Ovary (tissue), 9 donors: Measurements from ENCODE around the gene RBBP4. TPM values are rescaled to one million over a fixed set of nuclear protein-coding genes. Genes with fewer than 3 reads are reported as not detected.

ENCODE experiments used
- DNase-seq, 5 donors: peaks; one replicate each; pipeline ENCODE4 v3.0.0-alpha.2; 2019 to 2020
- H3K27ac ChIP-seq, 2 donors: fragments of 200-600 bp; one replicate each; pipeline versions ENCODE4 v1.5.1 to v1.8.0; 2019 to 2022
- H3K27me3 ChIP-seq: fragments of 200-600 bp; one replicate; pipeline ENCODE4 v1.8.0; 2022
- H3K36me3 ChIP-seq: fragments of 200-600 bp; sonication (generic); one replicate; pipeline ENCODE4 v1.5.1; 2019
- H3K4me1 ChIP-seq: one replicate; pipeline ENCODE4 v1.8.1; 2013; ENCODE audit warnings: mild to moderate bottlenecking, moderate library complexity; ENCODE audit not compliant: insufficient read depth
- H3K4me3 ChIP-seq: fragments of 200-600 bp; sonication (generic); one replicate; pipeline ENCODE4 v1.5.1; 2017
- H3K9me3 ChIP-seq, 2 donors: fragments of 200-600 bp in 1 of 2; sonication (generic) in 1 of 2; one replicate each; pipeline versions ENCODE4 v1.5.1 to v1.8.1; 2013 to 2019; ENCODE audit warnings: mild to moderate bottlenecking in 1 of 2, moderate library complexity in 1 of 2
- CTCF ChIP-seq, 3 donors: fragments of 450-650 bp in 2 of 3; fragments of 200-600 bp in 1 of 3; IDR thresholded peaks; one replicate each; pipeline versions ENCODE4 v1.5.1 to v1.8.0; 2016 to 2022; ENCODE audit warnings: antibody characterized with exemption in 3 of 3, mild to moderate bottlenecking in 1 of 3
- EP300 ChIP-seq: sonication (generic); formaldehyde crosslinking; IDR thresholded peaks from one replicate; pipeline ENCODE4 v1.6.1; 2017; ENCODE audit warnings: antibody characterized with exemption
- POLR2A ChIP-seq: fragments of 450-650 bp; IDR thresholded peaks from one replicate; pipeline ENCODE4 v1.6.1; 2017; ENCODE audit warnings: antibody characterized with exemption, mild to moderate bottlenecking, moderate library complexity
- WGBS, 3 donors: extraction: QIAGEN DNeasy Blood & Tissue Kit in 1 of 3; methylation state at CpG; one replicate each; pipeline versions ENCODE4 v1.1.5 to v1.1.7; 2013 to 2017; 5-methylcytosine and 5-hydroxymethylcytosine counted together
- intact Hi-C, 4 donors: fragments of 100-400 bp; cut with DNase I; formaldehyde crosslinking; loops; one replicate each; pipeline versions ENCODE4 v1.11.0 to v1.15.1; 2022 to 2023
- polyA plus RNA-seq, 2 donors: library from polyadenylated mRNA; stranded (reverse); fragments of 200-250 nt in 1 of 2; fragments of 350-450 nt in 1 of 2; fragmentation: Illumina TruSeq in 1 of 2; extraction: RNeasy Lipid Tissue Mini Kit (QIAGEN cat#74804) in 1 of 2; gene quantifications; one replicate each; pipeline ENCODE4 v1.2.3, GENCODE V29; 2013 to 2014
- total RNA-seq, 7 donors: library from RNA; depleted of rRNA in 2 of 7; stranded (reverse); fragments of >200 nt in 2 of 7; fragmentation: NEBNext Ultra II Directional in 3 of 7; extraction: Animal tissue kit (Norgen Biotek cat#: 25700) in 3 of 7; gene quantifications; one replicate each; pipeline versions ENCODE4 v1.1.0 to v1.2.4, GENCODE V29; 2016 to 2023
- donor health status: DM: no; HTN: no; CAD: no; lungs with moderate emphysema.
- donor health status: DM: no; HTN: no; CAD: no.
- donor health status: Bipolar disorder and iron deficiency.
- donor health status: DM: yes; HTN: yes; CAD: no.
- donor health status: DM: no; HTN: no; CAD: no.
- donor health status: DM: yes; HTN: yes; CAD: no.

The RBBP4 gene
- total and polyA plus RNA-seq, 9 donors = 78.2 to 223 (median 165) TPM

GRCh38 chr1:32618673-32619221 lies 32.3 kb upstream of the RBBP4 start:
- Histone ChIP-seq H3K4me3 (no peak overlapping the region), H3K9me3 (no peaks in the 10 kb centered on the region), H3K27me3 (no peaks in the 10 kb centered on the region), H3K27ac (no peak overlapping the region), H3K4me1 (no peaks in the 10 kb centered on the region), H3K36me3 (no peaks in the 10 kb centered on the region)
- 95 to 97% (median 96%) methylated on average over 5 of the region's 5 CpGs for WGBS, 3 donors
- intact Hi-C loops = loop anchor here in 2 of 4 donors (10.0 kb wide), 2 partner anchors 94 to 214 kb away; no protein-coding TSS in a partner anchor
- DNase-seq = no peak
- TF ChIP-seq EP300 (no peak), POLR2A (no peak), CTCF (IDR thresholded peaks at IDR 0.05) (no peak)

- 48 to 51% (median 51%) methylated on average over 5 of the region's 5 CpGs for WGBS, 3 donors
These were observed 31.1 kb upstream of the RBBP4 start for GRCh38 chr1:32619701-32620485.

GRCh38 chr1:32622205-32622604 lies 28.8 kb upstream of the RBBP4 start:
- H3K36me3 ChIP-seq = no peaks in the 10 kb centered on the region
- no peaks in the 10 kb centered on the region for H3K9me3 ChIP-seq
- TF ChIP-seq POLR2A (no peak), EP300 (no peak), CTCF (IDR thresholded peaks at IDR 0.05) (no peak)
- no peaks in the 10 kb centered on the region for H3K27me3 ChIP-seq
- H3K4me3 ChIP-seq = no peak overlapping the region
- DNase-seq = no peak
- no peaks in the 10 kb centered on the region for H3K4me1 ChIP-seq
- 86 to 94% (median 94%) methylated on average over 2 of the region's 2 CpGs for WGBS, 3 donors
- H3K27ac ChIP-seq = no peak overlapping the region
- intact Hi-C loops = loop anchor here in 1 of 4 donors (10.0 kb wide), 2 partner anchors 107 to 177 kb away; no protein-coding TSS in a partner anchor

More at GRCh38 chr1:32619701-32620485, 31.1 kb upstream of the RBBP4 start:
- TF ChIP-seq POLR2A (no peak), CTCF (IDR thresholded peaks at IDR 0.05) (no peak), EP300 (no peak)
- Histone ChIP-seq H3K27ac (no peak overlapping the region), H3K27me3 (no peaks in the 10 kb centered on the region), H3K4me3 (no peak overlapping the region), H3K9me3 (no peaks in the 10 kb centered on the region), H3K36me3 (no peaks in the 10 kb centered on the region), H3K4me1 (no peaks in the 10 kb centered on the region)
- intact Hi-C loops = loop anchor here in 2 of 4 donors (10.0 kb wide), 4 partner anchors 95 to 215 kb away; no protein-coding TSS in a partner anchor
- no peak for DNase-seq

- H3K4me3 ChIP-seq = no peak overlapping the region
- TF ChIP-seq CTCF (IDR thresholded peaks at IDR 0.05) (no peak), POLR2A (no peak), EP300 (no peak)
These were observed 28.0 kb upstream of the RBBP4 start for GRCh38 chr1:32622806-32623681.

More at GRCh38 chr1:32622806-32623681, 28.0 kb upstream of the RBBP4 start:
- Histone ChIP-seq H3K4me1 (no peaks in the 10 kb centered on the region), H3K27ac (no peak overlapping the region), H3K27me3 (no peaks in the 10 kb centered on the region), H3K9me3 (no peaks in the 10 kb centered on the region), H3K36me3 (no peaks in the 10 kb centered on the region)
- WGBS, 3 donors = 69 to 80% (median 78%) methylated on average over 3 of the region's 3 CpGs
- intact Hi-C loops = loop anchor here in 1 of 4 donors (10.0 kb wide), 2 partner anchors 108 to 178 kb away; no protein-coding TSS in a partner anchor
- DNase-seq = no peak
